ENCODE data around the gene TAGLN2. TPM values are rescaled to one million over a fixed set of nuclear protein-coding genes. Genes with fewer than 3 reads are reported as not detected.

TAGLN2 gene
- total and polyA plus RNA-seq, 10 of the 15 experiments (the other 5 are each of a cell fraction or from before 2014, with no cell fraction given), result 155 to 611 (median 363) TPM

DNA sequence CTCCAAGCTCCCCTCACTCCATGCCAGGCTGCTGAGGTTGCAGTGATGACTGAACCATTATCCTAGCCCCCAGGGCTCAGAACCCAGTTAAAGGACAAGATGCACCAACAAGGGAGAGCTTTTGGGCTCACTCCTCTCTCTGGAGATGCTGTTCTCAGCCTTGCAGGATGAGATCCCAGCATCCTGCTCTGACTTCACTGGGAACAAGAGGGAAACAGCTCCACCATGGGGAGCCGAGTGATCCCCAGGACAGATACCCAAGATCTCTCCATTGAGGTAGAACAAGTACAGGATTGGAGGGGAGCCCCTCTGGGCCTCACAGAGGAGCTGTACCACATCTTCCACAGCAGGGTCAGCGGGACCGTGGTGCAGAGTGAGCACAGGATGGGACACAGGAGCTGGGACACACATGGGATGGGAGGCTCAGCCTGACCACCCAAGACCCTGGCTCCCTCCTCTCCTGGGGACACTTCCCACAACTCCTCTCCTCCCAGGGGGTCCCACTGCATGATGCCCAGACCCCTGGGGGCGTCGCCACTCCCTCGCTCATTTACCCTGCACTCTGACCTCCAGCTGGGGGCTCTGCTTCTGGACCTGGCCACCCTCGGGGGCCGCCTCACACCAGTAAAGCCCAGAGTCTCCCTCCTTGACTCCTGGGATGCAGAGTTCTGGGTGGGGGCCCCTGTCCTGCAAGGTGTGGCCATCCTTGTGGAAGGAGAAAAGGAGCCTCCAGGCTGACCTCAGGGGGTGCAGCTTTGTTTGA, 47.3 kb upstream of the TAGLN2 start:
- in situ Hi-C loops (cut with MboI) (no loop called here), intact Hi-C loops (cut with micrococcal nuclease; ENCODE audit: unreplicated experiment) (no loop called here)
- Histone ChIP-seq H3K27ac (ENCODE audit: control insufficient read depth, insufficient read depth) (no peak overlapping the region), H3K27me3 (replicated peaks in 1 of 2; ENCODE audit: control insufficient read depth in 2 of 2, insufficient read depth in 2 of 2, low read length in 1 of 2) (peaks cover 3 to 4% of the 10 kb centered on the region in 2 experiments), H3K79me2 (ENCODE audit: control insufficient read depth, insufficient read depth, low read length) (no peaks in the 10 kb centered on the region), H3K36me3 (ENCODE audit: control insufficient read depth in 2 of 2, insufficient read depth in 2 of 2, low read length in 1 of 2) (no peaks in the 10 kb centered on the region), H3K4me2 (ENCODE audit: control insufficient read depth, insufficient read depth) (no peak overlapping the region), H3K9me3 (replicated peaks; ENCODE audit: control insufficient read depth, insufficient read depth, low read length) (no peaks in the 10 kb centered on the region), H3K4me3 (no peak overlapping the region), H3K9ac (ENCODE audit: control insufficient read depth, insufficient read depth, low read length) (no peak overlapping the region), H4K20me1 (ENCODE audit: control insufficient read depth, insufficient read depth) (no peaks in the 10 kb centered on the region), H3K4me1 (ENCODE audit: control insufficient read depth, insufficient read depth, low read length) (no peaks in the 10 kb centered on the region), H2AFZ (ENCODE audit: control insufficient read depth, low read depth, low read length) (no peak overlapping the region)
- ATAC-seq, result no peak
- no TSS peak for BruUV-seq (replicated peaks)
- TF ChIP-seq BHLHE40 (IDR thresholded peaks at IDR 0.05; ENCODE audit: borderline replicate concordance in 1 of 2, low read depth in 2 of 2, low read length in 1 of 2) (no peak), SREBF2 (IDR thresholded peaks at IDR 0.05; ENCODE audit: low read length) (no peak), SPI1 (IDR thresholded peaks at IDR 0.05; ENCODE audit: borderline replicate concordance, insufficient read depth, low read depth, low read length) (no peak), CHD4 (IDR thresholded peaks at IDR 0.05) (no peak), BCL3 (IDR thresholded peaks at IDR 0.05; ENCODE audit: borderline replicate concordance, insufficient read depth, low read depth, low read length, poor library complexity, severe bottlenecking) (no peak), BCLAF1 (IDR thresholded peaks at IDR 0.05) (no peak), ZZZ3 (IDR thresholded peaks at IDR 0.05; ENCODE audit: control insufficient read depth, insufficient read length, low read depth) (no peak), CEBPB (IDR thresholded peaks at IDR 0.05; ENCODE audit: borderline replicate concordance in 1 of 2, low read depth in 2 of 2, low read length in 2 of 2) (no peak), POU2F2 (IDR thresholded peaks at IDR 0.05; ENCODE audit: borderline replicate concordance, low read depth, low read length) (no peak), MLLT1 (IDR thresholded peaks at IDR 0.05) (no peak)
- no peak for FAIRE-seq
- ChIA-PET RAD21 (ENCODE audit: unreplicated experiment) (no interaction called here), SMC1A (ENCODE audit: uncharacterized antibody, unreplicated experiment) (interaction anchor here (0.6 kb wide), 1 partner anchor 295 kb away, joined by 3 read pairs; no protein-coding TSS in a partner anchor), CTCF (interaction anchor here (0.9 to 1.0 kb wide), 2 partner anchors 35 to 105 kb away, joined by 3 to 4 read pairs; no protein-coding TSS in a partner anchor), POLR2A (no interaction called here)
- DNase-seq (ENCODE audit: low read depth, low spot score), result no peak
- 20% methylated on average over 8 of the region's 8 CpGs for WGBS (ENCODE audit: insufficient coverage, insufficient replicate concordance, low lambda C conversion rate, missing lambda C conversion rate)

Data from GM12878 (cell line).